ENCODE data around the gene SLC6A19. TPM values are rescaled to one million over a fixed set of nuclear protein-coding genes. Genes with fewer than 3 reads are reported as not detected.
"Not testable (repeated sequence)": the region's sequence is repeated elsewhere in the genome, so short reads cannot be mapped to it uniquely, and the experiment has no call there.

The SLC6A19 gene
- total and polyA plus RNA-seq, 8 donors = 0.13 to 5.5 (median 0.43) TPM; not detected in 3

DNA sequence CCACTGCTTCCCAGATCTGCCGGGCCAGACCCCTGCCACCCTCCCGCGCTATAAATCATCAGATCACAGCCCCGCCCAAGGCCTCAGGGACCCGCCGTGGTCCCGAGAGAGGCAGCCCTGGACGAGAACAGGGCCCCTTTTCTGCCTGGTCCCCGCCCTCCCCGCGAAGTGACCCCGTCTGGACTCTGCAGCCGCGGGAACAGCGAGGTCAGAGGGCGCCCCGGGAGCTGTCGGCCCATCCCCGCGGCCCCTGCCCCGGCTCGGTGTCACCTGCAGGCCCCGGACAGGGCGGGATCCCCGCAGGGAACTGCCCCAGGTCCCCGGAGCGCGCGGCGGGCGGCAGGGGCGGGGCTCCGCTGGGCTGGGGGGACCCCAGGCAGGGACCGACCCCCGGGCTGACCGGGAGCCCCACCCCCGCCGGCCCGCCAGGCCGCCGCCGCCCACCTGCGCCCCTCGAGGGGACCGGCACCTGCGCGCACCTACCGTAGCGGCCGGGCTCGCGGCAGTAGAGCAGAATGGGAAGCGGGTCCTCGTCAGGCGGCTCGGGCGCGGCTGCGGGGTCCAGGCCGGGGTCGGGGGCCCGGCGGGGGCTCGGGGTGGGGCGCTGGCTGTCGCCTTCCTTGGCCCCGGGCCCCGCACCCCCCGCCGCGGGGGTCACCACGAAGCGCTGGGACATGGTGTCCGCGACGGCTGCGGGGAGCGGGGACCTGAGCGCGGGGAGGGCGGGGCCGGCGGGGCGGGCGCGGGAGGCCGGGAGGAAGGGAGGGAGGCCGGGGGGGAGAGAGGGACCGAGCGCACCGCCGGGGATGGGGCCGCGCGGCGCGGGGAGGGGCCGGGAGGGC, 46.0 kb upstream of the SLC6A19 start:
- peak in 1 of 2 donors; percentile 52 for DNase-seq
- peaks cover 3 to 6% (median 5%) of the 10 kb centered on the region in 4 donors for H3K9me3 ChIP-seq
- no peaks in the 10 kb centered on the region for H3K36me3 ChIP-seq
- WGBS, 5 donors = 2 to 6% (median 3%) methylated on average over 32 to 96 of the region's 98 CpGs
- no peak overlapping the region for H3K27ac ChIP-seq
- TF ChIP-seq POLR2AphosphoS5 (IDR thresholded peaks at IDR 0.05) = no peak
- TF ChIP-seq POLR2A (IDR thresholded peaks at IDR 0.05) = no peak
- no peak for TF ChIP-seq EP300 (IDR thresholded peaks at IDR 0.05)
- intact Hi-C loops (cut with DNase I; ENCODE audit: low total_unique reads) = no loop called here
- H3K4me1 ChIP-seq = peaks cover 13 to 29% (median 19%) of the 10 kb centered on the region in 4 donors
- H3K27me3 ChIP-seq = peaks cover 0 to 91% (median 23%) of the 10 kb centered on the region in 3 donors
- H3K4me3 ChIP-seq = peak overlapping the region; percentile 24 to 47 (median 27)

- 20 to 69% (median 23%) methylated on average over 11 to 51 of the region's 51 CpGs for WGBS, 5 donors
- peaks cover 13 to 33% (median 19%) of the 10 kb centered on the region in 4 donors for H3K4me1 ChIP-seq
- peak overlapping the region; percentile 24 to 47 (median 27) for H3K4me3 ChIP-seq
- TF ChIP-seq, protein P1, sequence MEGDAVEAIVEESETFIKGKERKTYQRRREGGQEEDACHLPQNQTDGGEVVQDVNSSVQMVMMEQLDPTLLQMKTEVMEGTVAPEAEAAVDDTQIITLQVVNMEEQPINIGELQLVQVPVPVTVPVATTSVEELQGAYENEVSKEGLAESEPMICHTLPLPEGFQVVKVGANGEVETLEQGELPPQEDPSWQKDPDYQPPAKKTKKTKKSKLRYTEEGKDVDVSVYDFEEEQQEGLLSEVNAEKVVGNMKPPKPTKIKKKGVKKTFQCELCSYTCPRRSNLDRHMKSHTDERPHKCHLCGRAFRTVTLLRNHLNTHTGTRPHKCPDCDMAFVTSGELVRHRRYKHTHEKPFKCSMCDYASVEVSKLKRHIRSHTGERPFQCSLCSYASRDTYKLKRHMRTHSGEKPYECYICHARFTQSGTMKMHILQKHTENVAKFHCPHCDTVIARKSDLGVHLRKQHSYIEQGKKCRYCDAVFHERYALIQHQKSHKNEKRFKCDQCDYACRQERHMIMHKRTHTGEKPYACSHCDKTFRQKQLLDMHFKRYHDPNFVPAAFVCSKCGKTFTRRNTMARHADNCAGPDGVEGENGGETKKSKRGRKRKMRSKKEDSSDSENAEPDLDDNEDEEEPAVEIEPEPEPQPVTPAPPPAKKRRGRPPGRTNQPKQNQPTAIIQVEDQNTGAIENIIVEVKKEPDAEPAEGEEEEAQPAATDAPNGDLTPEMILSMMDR (IDR thresholded peaks at IDR 0.05) = no peak
- TF ChIP-seq EP300 (IDR thresholded peaks at IDR 0.05) = no peak
- no peak for TF ChIP-seq POLR2AphosphoS5 (IDR thresholded peaks at IDR 0.05)
- no peak for TF ChIP-seq POLR2A (IDR thresholded peaks at IDR 0.05)
- intact Hi-C loops (cut with DNase I; ENCODE audit: low total_unique reads) = no loop called here
- H3K27ac ChIP-seq = no peak overlapping the region
- peak in 1 of 2 donors; percentile 58 for DNase-seq
- H3K36me3 ChIP-seq = no peaks in the 10 kb centered on the region
- peaks cover 3 to 6% (median 5%) of the 10 kb centered on the region in 4 donors for H3K9me3 ChIP-seq
- peaks cover 0 to 88% (median 23%) of the 10 kb centered on the region in 3 donors for H3K27me3 ChIP-seq
Measured at GRCh38 chr5:1156033-1156753, 45.2 kb upstream of the SLC6A19 start.

DNA sequence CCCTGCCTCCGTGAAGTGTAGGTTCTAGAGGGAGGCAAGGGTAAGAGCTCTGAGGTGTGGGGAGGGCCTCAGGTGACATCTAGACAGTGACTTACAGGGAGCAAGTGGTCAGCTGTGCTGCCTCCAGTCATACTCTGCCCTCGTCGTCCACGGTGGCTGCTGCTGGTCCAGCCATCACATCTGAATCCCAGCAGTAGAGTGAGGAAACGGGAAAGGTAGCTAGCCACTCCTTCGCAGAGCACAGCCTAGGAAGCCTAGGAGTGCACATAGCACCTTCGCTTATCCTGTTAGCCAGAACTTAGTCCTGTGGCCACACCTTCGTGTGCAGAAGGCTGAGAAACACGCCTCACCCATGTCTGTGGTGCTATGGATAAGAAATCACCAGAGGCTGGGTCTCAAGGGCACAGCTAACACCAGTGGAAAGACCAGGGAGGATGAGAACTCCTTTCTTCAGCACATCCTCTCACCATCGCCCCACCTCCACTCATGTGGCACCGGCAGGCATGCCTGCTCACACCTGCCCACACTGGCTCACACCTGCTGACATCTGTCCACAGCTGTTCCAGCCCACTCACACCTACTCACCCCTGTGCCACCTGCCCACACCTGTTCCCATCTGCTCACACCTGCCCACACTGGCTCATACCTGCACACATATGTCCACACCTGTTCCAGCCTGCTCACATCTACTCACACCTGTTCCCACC, 44.5 kb upstream of the SLC6A19 start:
- H3K36me3 ChIP-seq = no peaks in the 10 kb centered on the region
- no peak for DNase-seq
- H3K9me3 ChIP-seq = peaks cover 3 to 6% (median 5%) of the 10 kb centered on the region in 4 donors
- TF ChIP-seq, protein P1 (IDR thresholded peaks at IDR 0.05) = no peak
- TF ChIP-seq EP300 (IDR thresholded peaks at IDR 0.05) (no peak), POLR2AphosphoS5 (IDR thresholded peaks at IDR 0.05) (no peak), POLR2A (IDR thresholded peaks at IDR 0.05) (no peak)
- peaks cover 0 to 82% (median 23%) of the 10 kb centered on the region in 3 donors for H3K27me3 ChIP-seq
- intact Hi-C loops (cut with DNase I; ENCODE audit: low total_unique reads) = no loop called here
- no peak overlapping the region for H3K27ac ChIP-seq
- peaks cover 19 to 39% (median 26%) of the 10 kb centered on the region in 4 donors for H3K4me1 ChIP-seq
- WGBS, 5 donors = 89 to 95% (median 93%) methylated on average over 11 of the region's 11 CpGs
- no peak overlapping the region for H3K4me3 ChIP-seq

- H3K27ac ChIP-seq; H3K36me3 ChIP-seq; H3K9me3 ChIP-seq; DNase-seq; intact Hi-C loops (cut with DNase I; ENCODE audit: low total_unique reads); H3K4me3 ChIP-seq: not testable (repeated sequence)
- H3K4me1 ChIP-seq = peaks cover 19 to 38% (median 28%) of the 10 kb centered on the region in 4 donors
- peaks cover 0 to 79% (median 23%) of the 10 kb centered on the region in 3 donors for H3K27me3 ChIP-seq
- 71 to 89% (median 80%) methylated on average over 2 of the region's 2 CpGs for WGBS, 5 donors
Measured at GRCh38 chr5:1157461-1157986, 43.9 kb upstream of the SLC6A19 start.

All from stomach (tissue), 9 donors.